Hepatocyte (in vitro differentiated cells): ENCODE measurements around the gene GVQW3.

Experiments
- CTCF ChIP-seq: fragments of 200-600 bp; sonication (generic); IDR thresholded peaks from 2 replicates; pipeline ENCODE4 v1.5.1; 2016; ENCODE audit warnings: antibody characterized with exemption, mild to moderate bottlenecking; ENCODE audit not compliant: poor library complexity
- EZH2 ChIP-seq: fragments of 200-600 bp; sonication (generic); IDR thresholded peaks from 2 replicates; pipeline ENCODE4 v1.6.1; 2016; ENCODE audit warnings: antibody characterized with exemption, mild to moderate bottlenecking, borderline replicate concordance
- EZH2phosphoT487 ChIP-seq: fragments of 200-600 bp; sonication (generic); IDR thresholded peaks from one replicate; pipeline ENCODE4 v1.6.1; 2018; ENCODE audit warnings: antibody characterized with exemption, mild to moderate bottlenecking, low read depth, moderate library complexity; ENCODE audit not compliant: unreplicated experiment, severe bottlenecking

- TF ChIP-seq CTCF: peak; percentile 8
- no peak for TF ChIP-seq EZH2phosphoT487
- TF ChIP-seq EZH2: no peak
These were observed 33.7 kb upstream of the GVQW3 start for GRCh38 chr11:76347466-76347865.
